A549 (cell line): ENCODE measurements around the gene ADSL.

ENCODE experiments used
- BHLHE40 ChIP-seq: IDR thresholded peaks from 2 replicates; pipeline ENCODE4 v1.6.1; 2012; ENCODE audit warnings: low read depth, low read length, inconsistent platforms
- CTCF ChIP-seq: fragments of >200 bp; sonication (Bioruptor Twin); formaldehyde crosslinking; IDR thresholded peaks from 3 replicates; pipeline ENCODE4 v1.5.1; 2016
- KDM1A ChIP-seq: fragments of 200-600 bp; sonication (generic); IDR thresholded peaks from 2 replicates; pipeline ENCODE4 v1.6.1; 2016; ENCODE audit warnings: low read depth, mild to moderate bottlenecking
- MAFK ChIP-seq: fragments of 450-650 bp; IDR thresholded peaks from 2 replicates; pipeline ENCODE4 v1.6.1; 2014; ENCODE audit not compliant: partially characterized antibody
- PBX3 ChIP-seq: IDR thresholded peaks from 2 replicates; pipeline ENCODE4 v1.6.1; 2012
- POLR2A ChIP-seq: IDR thresholded peaks from 2 replicates; pipeline ENCODE4 v1.6.1; 2012; ENCODE audit warnings: mild to moderate bottlenecking, low read length
- SREBF2 ChIP-seq: fragments of 450-650 bp; IDR thresholded peaks from 2 replicates; pipeline ENCODE4 v1.6.1; 2014; ENCODE audit warnings: mild to moderate bottlenecking, moderate library complexity
- USF2 ChIP-seq: fragments of 450-650 bp; IDR thresholded peaks from 2 replicates; pipeline ENCODE4 v1.6.1; 2014; ENCODE audit warnings: antibody characterized with exemption

DNA sequence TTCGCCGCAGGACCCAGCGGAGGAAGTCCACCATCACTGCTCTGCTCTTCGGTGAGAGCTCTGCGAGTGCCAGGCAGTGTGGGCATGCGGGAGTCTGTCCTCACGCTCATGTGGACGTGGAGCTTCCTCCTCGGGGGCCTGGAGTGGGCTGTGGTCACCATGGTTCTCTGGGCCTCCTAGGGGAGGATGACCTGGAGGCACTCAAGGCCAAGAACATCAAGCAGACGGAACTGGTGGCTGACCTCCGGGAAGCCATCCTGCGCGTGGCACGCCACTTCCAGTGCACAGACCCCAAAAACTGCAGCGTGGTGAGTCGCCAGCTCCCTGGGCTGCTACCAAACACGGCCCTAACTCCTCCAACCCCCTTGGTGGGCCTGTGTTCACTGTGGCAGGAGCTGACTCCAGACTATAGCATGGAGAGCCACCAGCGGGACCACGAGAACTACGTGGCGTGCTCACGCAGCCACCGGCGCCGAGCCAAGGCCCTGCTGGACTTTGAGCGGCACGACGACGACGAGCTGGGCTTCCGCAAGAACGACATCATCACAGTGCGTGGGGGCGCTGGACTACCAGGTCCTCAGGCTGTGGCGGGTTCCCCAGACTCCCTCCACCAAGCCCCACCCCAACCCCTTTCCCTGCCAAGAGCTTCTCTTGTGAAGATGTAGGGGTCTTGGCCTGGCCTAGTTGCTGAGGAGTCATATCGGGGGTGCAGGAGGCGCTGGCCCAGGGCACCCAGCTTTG, 60.9 kb downstream of the ADSL start:
- TF ChIP-seq CTCF (no peak), PBX3 (no peak), POLR2A (no peak), BHLHE40 (no peak), SREBF2 (no peak), KDM1A (no peak), USF2 (no peak), MAFK (no peak)
